Liver (tissue), 9 donors: Measurements from ENCODE around the gene ADRA2B. TPM values are rescaled to one million over a fixed set of nuclear protein-coding genes. Genes with fewer than 3 reads are reported as not detected.
A peak's percentile ranks its signal among the peaks of the same experiment; 100 is the strongest.

ENCODE experiments used
- DNase-seq: peaks from one replicate; pipeline ENCODE4 v3.0.0-alpha.2; 2017; ENCODE audit warnings: low spot score
- H3K27ac ChIP-seq, 2 donors: one replicate each; pipeline ENCODE4 v1.7.0; 2013; ENCODE audit warnings: inconsistent platforms in 2 of 2, low read length in 2 of 2, control low read depth in 1 of 2, low read depth in 1 of 2, mild to moderate bottlenecking in 1 of 2
- H3K27me3 ChIP-seq, 4 donors: one replicate each; pipeline versions ENCODE4 v1.6.1 to v1.7.0; 2013; ENCODE audit warnings: low read length in 3 of 4, inconsistent platforms in 1 of 4, mild to moderate bottlenecking in 1 of 4, moderate library complexity in 1 of 4; ENCODE audit not compliant: control insufficient read depth in 4 of 4, insufficient read depth in 4 of 4
- H3K36me3 ChIP-seq, 4 donors: one replicate each; pipeline versions ENCODE4 v1.6.1 to v1.7.0; 2013; ENCODE audit warnings: low read length in 3 of 4, mild to moderate bottlenecking in 3 of 4, low read depth in 1 of 4, moderate library complexity in 1 of 4; ENCODE audit not compliant: control insufficient read depth in 4 of 4, insufficient read depth in 3 of 4
- H3K4me1 ChIP-seq, 4 donors: one replicate each; pipeline versions ENCODE4 v1.6.1 to v1.7.0; 2013; ENCODE audit warnings: low read length in 3 of 4, mild to moderate bottlenecking in 3 of 4, moderate library complexity in 1 of 4; ENCODE audit not compliant: control insufficient read depth in 4 of 4, insufficient read depth in 4 of 4
- H3K4me3 ChIP-seq, 3 donors: one replicate each; pipeline versions ENCODE4 v1.6.1 to v1.7.0; 2013; ENCODE audit warnings: low read length in 3 of 3, control low read depth in 1 of 3, low read depth in 1 of 3, mild to moderate bottlenecking in 1 of 3
- H3K9ac ChIP-seq, 2 donors: one replicate each; pipeline ENCODE4 v1.7.0; 2013; ENCODE audit warnings: low read length in 2 of 2, mild to moderate bottlenecking in 2 of 2, moderate library complexity in 2 of 2, control low read depth in 1 of 2, low read depth in 1 of 2
- H3K9me3 ChIP-seq, 4 donors: one replicate each; pipeline versions ENCODE4 v1.6.1 to v1.7.0; 2013; ENCODE audit warnings: low read length in 3 of 4; ENCODE audit not compliant: control insufficient read depth in 4 of 4
- ATF3 ChIP-seq: IDR thresholded peaks from 2 replicates; pipeline ENCODE4 v1.6.1; 2016; ENCODE audit warnings: antibody characterized with exemption
- CTCF ChIP-seq: fragments of 150-350 bp; IDR thresholded peaks from 2 replicates; pipeline ENCODE4 v1.5.1; 2017; ENCODE audit warnings: improper control_type of control experiment, low read depth, low read length; ENCODE audit not compliant: missing input control
- EGR1 ChIP-seq, 2 donors: IDR thresholded peaks; 2 replicates each; pipeline ENCODE4 v1.6.1; 2016 to 2018; ENCODE audit warnings: antibody characterized with exemption in 2 of 2, low read depth in 2 of 2
- FOXA1 ChIP-seq: IDR thresholded peaks from 2 replicates; pipeline ENCODE4 v1.6.1; 2016; ENCODE audit warnings: antibody characterized with exemption
- FOXA2 ChIP-seq: IDR thresholded peaks from 2 replicates; pipeline ENCODE4 v1.6.1; 2016; ENCODE audit warnings: antibody characterized with exemption
- GABPA ChIP-seq, 2 donors: IDR thresholded peaks in 1 of 2; conservative IDR thresholded peaks in 1 of 2; 2 replicates each; pipeline ENCODE4 v1.6.1; 2016; ENCODE audit warnings: antibody characterized with exemption in 2 of 2, mild to moderate bottlenecking in 1 of 2, moderate library complexity in 1 of 2
- HNF4A ChIP-seq, 2 donors: conservative IDR thresholded peaks; 2 replicates each; pipeline ENCODE4 v1.6.1; 2016; ENCODE audit warnings: antibody characterized with exemption in 2 of 2, mild to moderate bottlenecking in 2 of 2
- HNF4G ChIP-seq: IDR thresholded peaks from 2 replicates; pipeline ENCODE4 v1.6.1; 2016; ENCODE audit warnings: antibody characterized with exemption
- JUND ChIP-seq, 2 donors: IDR thresholded peaks; 2 replicates each; pipeline ENCODE4 v1.6.1; 2016; ENCODE audit warnings: antibody characterized with exemption in 2 of 2
- NR2F2 ChIP-seq: IDR thresholded peaks from 2 replicates; pipeline ENCODE4 v1.6.1; 2016; ENCODE audit warnings: antibody characterized with exemption
- RAD21 ChIP-seq, 2 donors: IDR thresholded peaks; 2 replicates each; pipeline ENCODE4 v1.6.1; 2016; ENCODE audit warnings: antibody characterized with exemption in 2 of 2, mild to moderate bottlenecking in 2 of 2
- RXRA ChIP-seq, 2 donors: IDR thresholded peaks; 2 replicates each; pipeline ENCODE4 v1.6.1; 2017 to 2018; ENCODE audit warnings: antibody characterized with exemption in 2 of 2, mild to moderate bottlenecking in 1 of 2
- SP1 ChIP-seq: IDR thresholded peaks from 2 replicates; pipeline ENCODE4 v1.6.1; 2018; ENCODE audit warnings: antibody characterized with exemption, mild to moderate bottlenecking
- TAF1 ChIP-seq: conservative IDR thresholded peaks from 2 replicates; pipeline ENCODE4 v1.6.1; 2016; ENCODE audit warnings: antibody characterized with exemption, mild to moderate bottlenecking
- YY1 ChIP-seq: IDR thresholded peaks from 2 replicates; pipeline ENCODE4 v1.6.1; 2016; ENCODE audit warnings: antibody characterized with exemption, mild to moderate bottlenecking
- WGBS: extraction: QIAGEN DNeasy Blood & Tissue Kit; methylation state at CpG from one replicate; pipeline ENCODE4 v1.1.7; 2013; 5-methylcytosine and 5-hydroxymethylcytosine counted together
- polyA plus RNA-seq, 2 donors: library from polyadenylated mRNA; stranded (reverse) in 1 of 2; unstranded in 1 of 2; fragments of 200-250 nt in 1 of 2; fragments of >200 nt in 1 of 2; fragmentation: Nextera tagmentation in 1 of 2; extraction: Ambion mirVana in 1 of 2; gene quantifications; one replicate each; pipeline versions ENCODE4 v1.2.1 to v1.2.3, GENCODE V29; 2013 to 2015
- total RNA-seq, 2 donors: library from RNA; depleted of rRNA; stranded (reverse); fragments of >200 nt; gene quantifications; one replicate each; pipeline ENCODE4 v1.2.3, GENCODE V29; 2014
- TF ChIP-seq, protein P1 (sequence below): IDR thresholded peaks from 2 replicates; pipeline ENCODE4 v1.6.1; 2016; ENCODE audit warnings: antibody characterized with exemption, mild to moderate bottlenecking
- TF ChIP-seq, protein P2 (sequence below): IDR thresholded peaks from 2 replicates; pipeline ENCODE4 v1.6.1; 2016; ENCODE audit warnings: antibody characterized with exemption
- TF ChIP-seq, protein P3 (sequence below): IDR thresholded peaks from 2 replicates; pipeline ENCODE4 v1.6.1; 2016; ENCODE audit warnings: antibody characterized with exemption
- donor health status: healthy.
- donor health status: healthy.
- donor health status: healthy.
- donor health status: healthy.
- donor health status: healthy.

The ADRA2B gene
- total and polyA plus RNA-seq, 4 donors = 1.3 to 8.6 (median 3.0) TPM

GRCh38 chr2:96145848-96146152 lies 29.4 kb upstream of the ADRA2B start:
- H3K36me3 ChIP-seq = no peaks in the 10 kb centered on the region
- H3K27ac ChIP-seq = peak overlapping the region; percentile 69 to 71
- TF ChIP-seq GABPA (IDR thresholded peaks at IDR 0.05 in 1 of 2, conservative IDR thresholded peaks at IDR 0.05 in 1 of 2) (no peak), CTCF (no peak), SP1 (no peak), NR2F2 (no peak), RXRA (IDR thresholded peaks at IDR 0.05) (no peak), RAD21 (IDR thresholded peaks at IDR 0.05) (no peak), FOXA2 (no peak), YY1 (no peak), TAF1 (no peak), JUND (IDR thresholded peaks at IDR 0.05) (no peak), HNF4G (no peak), EGR1 (IDR thresholded peaks at IDR 0.05; ENCODE audit: low read depth in 2 of 2) (no peak), ATF3 (no peak), FOXA1 (no peak), HNF4A (conservative IDR thresholded peaks at IDR 0.05) (no peak)
- TF ChIP-seq, protein P1, sequence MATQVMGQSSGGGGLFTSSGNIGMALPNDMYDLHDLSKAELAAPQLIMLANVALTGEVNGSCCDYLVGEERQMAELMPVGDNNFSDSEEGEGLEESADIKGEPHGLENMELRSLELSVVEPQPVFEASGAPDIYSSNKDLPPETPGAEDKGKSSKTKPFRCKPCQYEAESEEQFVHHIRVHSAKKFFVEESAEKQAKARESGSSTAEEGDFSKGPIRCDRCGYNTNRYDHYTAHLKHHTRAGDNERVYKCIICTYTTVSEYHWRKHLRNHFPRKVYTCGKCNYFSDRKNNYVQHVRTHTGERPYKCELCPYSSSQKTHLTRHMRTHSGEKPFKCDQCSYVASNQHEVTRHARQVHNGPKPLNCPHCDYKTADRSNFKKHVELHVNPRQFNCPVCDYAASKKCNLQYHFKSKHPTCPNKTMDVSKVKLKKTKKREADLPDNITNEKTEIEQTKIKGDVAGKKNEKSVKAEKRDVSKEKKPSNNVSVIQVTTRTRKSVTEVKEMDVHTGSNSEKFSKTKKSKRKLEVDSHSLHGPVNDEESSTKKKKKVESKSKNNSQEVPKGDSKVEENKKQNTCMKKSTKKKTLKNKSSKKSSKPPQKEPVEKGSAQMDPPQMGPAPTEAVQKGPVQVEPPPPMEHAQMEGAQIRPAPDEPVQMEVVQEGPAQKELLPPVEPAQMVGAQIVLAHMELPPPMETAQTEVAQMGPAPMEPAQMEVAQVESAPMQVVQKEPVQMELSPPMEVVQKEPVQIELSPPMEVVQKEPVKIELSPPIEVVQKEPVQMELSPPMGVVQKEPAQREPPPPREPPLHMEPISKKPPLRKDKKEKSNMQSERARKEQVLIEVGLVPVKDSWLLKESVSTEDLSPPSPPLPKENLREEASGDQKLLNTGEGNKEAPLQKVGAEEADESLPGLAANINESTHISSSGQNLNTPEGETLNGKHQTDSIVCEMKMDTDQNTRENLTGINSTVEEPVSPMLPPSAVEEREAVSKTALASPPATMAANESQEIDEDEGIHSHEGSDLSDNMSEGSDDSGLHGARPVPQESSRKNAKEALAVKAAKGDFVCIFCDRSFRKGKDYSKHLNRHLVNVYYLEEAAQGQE = no peak
- TF ChIP-seq, protein P2, sequence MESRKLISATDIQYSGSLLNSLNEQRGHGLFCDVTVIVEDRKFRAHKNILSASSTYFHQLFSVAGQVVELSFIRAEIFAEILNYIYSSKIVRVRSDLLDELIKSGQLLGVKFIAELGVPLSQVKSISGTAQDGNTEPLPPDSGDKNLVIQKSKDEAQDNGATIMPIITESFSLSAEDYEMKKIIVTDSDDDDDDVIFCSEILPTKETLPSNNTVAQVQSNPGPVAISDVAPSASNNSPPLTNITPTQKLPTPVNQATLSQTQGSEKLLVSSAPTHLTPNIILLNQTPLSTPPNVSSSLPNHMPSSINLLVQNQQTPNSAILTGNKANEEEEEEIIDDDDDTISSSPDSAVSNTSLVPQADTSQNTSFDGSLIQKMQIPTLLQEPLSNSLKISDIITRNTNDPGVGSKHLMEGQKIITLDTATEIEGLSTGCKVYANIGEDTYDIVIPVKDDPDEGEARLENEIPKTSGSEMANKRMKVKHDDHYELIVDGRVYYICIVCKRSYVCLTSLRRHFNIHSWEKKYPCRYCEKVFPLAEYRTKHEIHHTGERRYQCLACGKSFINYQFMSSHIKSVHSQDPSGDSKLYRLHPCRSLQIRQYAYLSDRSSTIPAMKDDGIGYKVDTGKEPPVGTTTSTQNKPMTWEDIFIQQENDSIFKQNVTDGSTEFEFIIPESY = no peak
- TF ChIP-seq, protein P3, sequence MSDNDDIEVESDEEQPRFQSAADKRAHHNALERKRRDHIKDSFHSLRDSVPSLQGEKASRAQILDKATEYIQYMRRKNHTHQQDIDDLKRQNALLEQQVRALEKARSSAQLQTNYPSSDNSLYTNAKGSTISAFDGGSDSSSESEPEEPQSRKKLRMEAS = no peak
- H3K9ac ChIP-seq = no peak overlapping the region
- DNase-seq = no peak
- H3K27me3 ChIP-seq = no peaks in the 10 kb centered on the region
- 62% methylated on average over 3 of the region's 3 CpGs for WGBS
- H3K9me3 ChIP-seq = no peaks in the 10 kb centered on the region
- no peak overlapping the region for H3K4me3 ChIP-seq
- peaks cover 0 to 8% (median 5%) of the 10 kb centered on the region in 4 donors for H3K4me1 ChIP-seq
